Ecto neural progenitor cell (in vitro differentiated cells): Measurements from ENCODE around the gene MCTP2.
A peak's percentile ranks its signal among the peaks of the same experiment; 100 is the strongest.

Experiments
- DNase-seq: peaks from one replicate; pipeline ENCODE4 v3.0.0-alpha.2; 2018; ENCODE audit warnings: low spot score

The MCTP2 gene, protein sequence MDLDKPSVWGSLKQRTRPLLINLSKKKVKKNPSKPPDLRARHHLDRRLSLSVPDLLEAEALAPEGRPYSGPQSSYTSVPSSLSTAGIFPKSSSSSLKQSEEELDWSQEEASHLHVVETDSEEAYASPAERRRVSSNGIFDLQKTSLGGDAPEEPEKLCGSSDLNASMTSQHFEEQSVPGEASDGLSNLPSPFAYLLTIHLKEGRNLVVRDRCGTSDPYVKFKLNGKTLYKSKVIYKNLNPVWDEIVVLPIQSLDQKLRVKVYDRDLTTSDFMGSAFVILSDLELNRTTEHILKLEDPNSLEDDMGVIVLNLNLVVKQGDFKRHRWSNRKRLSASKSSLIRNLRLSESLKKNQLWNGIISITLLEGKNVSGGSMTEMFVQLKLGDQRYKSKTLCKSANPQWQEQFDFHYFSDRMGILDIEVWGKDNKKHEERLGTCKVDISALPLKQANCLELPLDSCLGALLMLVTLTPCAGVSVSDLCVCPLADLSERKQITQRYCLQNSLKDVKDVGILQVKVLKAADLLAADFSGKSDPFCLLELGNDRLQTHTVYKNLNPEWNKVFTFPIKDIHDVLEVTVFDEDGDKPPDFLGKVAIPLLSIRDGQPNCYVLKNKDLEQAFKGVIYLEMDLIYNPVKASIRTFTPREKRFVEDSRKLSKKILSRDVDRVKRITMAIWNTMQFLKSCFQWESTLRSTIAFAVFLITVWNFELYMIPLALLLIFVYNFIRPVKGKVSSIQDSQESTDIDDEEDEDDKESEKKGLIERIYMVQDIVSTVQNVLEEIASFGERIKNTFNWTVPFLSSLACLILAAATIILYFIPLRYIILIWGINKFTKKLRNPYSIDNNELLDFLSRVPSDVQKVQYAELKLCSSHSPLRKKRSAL

DNA sequence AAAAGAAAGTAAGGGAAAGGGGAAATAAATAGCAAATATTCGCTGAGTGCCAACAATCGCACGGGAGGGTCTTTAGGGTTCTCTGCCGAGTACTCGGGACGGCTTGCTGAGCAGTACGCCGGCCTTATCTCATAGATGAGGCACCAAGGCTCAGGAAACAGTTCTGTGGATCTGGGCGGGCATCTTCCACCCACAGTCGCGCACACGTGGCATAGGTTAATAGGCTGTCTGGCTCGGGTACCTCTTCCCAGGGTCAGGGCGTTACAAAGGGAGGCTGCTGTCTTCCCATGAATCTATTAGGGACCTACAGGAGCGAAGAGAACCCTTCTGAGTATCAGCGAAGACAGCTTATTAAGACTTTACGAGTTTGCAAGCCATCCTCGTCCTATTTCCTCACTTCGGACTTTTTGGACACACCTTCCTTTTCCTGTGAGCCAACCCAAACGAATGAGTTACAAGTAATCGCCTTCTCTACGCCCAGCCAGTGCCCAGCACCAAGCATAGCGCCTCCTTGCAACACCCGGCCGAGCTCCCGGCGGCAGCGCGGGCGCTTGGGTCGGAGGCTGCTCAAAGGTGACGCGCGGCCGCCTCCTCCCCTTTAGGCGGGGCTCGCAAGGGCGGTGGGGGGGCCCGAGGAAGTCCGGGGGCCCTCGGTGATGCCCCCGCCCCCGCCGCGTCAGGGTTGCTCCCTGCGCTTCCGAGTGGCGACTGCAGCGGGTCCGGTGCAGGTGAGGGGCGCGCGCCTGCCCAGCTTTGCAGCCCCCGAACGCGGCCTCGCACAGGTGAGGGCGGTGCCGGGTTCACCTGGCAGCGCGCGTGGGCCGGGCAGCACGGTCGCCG is at the start of gene MCTP2:
MCTP2 (plus strand) TSS at position 679 of the 840 bp plus-strand sequence. CDS start 66,705 bp downstream, outside the sequence.
- DNase-seq, result peak; percentile 83

DNA sequence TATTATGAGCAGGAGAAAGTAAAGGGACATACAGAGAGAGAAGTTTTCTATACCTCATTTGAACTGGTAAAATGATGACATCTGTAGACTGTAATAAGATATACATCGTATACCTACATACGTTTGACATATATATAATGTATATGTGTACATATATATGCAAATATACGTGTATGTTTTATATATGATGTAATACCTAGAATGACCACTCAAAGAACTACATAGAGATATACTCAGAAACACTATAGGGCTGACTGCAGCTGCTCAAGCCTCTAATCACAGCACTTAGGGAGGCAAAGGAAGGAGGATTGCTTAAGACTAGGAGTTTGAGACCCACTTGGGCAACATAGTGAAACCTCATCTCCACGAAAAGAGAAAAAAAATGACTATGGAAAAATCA is 48.5 kb upstream of the MCTP2 start:
- no peak for DNase-seq

DNA sequence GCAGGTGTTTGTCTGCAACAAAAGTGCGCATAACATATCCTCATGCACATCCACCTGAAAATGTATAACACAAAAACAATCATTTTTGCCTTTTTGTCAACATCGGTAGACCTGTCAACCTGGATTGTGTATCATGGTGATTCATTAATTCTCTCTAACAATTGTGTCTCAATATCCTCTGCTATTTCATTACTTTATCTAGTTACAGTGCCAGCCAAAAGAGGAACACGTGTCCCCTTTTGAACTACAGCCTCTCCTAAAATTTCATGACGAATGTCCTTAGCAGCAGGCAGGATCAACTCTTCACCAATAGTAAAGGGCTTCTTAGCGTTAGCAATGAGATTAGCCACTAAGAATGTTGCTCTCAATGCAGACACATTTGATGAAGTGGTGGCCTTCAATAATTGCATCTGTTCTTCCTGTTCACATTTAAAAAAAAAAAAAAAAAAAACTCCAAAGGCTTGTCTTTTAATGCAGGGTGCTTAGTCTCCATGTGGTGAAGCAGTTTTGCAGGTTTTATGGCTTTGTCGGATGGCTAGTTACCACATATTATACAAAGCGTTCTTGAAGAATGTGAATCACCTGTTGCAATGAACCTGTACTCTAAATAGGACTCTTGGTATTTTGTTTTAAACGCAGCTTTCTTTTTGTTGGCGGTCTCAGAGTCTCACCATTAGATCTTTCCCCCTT is 45.7 kb upstream of the MCTP2 start:
- DNase-seq, result no peak

DNA sequence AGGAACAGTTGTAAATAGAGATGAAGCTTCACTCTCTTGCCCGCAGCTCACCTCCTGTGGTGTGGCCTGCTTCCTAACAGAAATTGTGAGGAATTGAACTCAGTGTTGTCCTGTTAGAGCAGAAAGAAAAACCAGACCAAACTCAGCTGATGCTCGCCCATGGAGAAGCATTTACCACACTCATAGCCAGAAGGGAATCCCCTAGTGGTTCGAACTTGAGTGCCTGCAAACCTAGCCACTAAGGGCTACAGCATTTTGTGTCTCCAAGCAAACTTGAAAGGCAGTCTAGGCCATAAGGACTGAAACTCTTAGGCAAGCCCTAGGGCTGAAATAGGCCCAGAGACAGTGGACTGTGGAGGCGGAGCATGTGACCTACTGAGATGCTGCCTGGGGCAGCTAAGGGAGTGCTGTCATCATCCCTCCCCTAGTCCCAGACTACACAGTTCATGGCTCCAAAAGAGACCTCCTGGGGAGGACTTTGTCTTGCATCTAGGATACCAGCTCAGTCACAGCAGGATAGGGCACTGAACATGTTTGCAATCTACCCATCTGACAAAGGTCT is 44.5 kb upstream of the MCTP2 start:
- DNase-seq, result no peak

DNA sequence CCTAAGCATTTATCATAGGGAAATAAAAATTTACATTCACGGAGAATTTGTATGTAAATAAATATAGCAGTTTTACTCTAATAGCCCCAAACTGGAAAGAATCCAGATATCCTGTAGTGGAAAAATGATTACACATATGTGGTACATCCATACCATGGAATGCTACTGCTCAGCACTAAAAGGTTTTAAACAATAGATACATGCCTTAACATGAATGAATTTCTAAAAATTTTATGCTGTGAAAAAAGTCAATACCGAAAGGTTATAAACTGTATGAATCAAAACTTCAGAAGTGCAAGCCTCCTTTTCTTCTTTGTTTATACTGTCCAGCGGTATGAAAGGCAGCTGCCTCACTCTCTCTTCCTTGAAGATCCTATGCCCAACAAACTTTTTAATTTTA is 37.5 kb upstream of the MCTP2 start:
- DNase-seq, result no peak

DNA sequence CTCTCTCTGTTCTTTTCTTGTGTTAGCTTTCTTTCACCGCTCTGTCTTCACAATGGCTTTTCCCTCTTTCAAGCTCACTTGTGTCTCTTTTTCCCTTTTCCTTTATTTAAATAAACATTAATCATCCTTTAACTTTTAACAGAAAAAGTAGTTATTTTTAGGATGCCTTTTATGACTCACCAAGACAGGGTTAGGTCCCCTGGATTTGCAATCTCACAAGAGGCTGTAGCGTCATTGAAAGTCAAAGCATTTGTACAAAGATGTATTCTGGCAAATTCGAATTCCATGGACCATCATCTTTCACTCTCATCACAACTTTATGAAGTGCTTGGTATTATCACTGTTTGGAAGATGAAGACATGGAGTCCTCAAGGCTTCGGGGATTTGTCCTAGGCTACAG is 34.8 kb upstream of the MCTP2 start:
- DNase-seq, result no peak

DNA sequence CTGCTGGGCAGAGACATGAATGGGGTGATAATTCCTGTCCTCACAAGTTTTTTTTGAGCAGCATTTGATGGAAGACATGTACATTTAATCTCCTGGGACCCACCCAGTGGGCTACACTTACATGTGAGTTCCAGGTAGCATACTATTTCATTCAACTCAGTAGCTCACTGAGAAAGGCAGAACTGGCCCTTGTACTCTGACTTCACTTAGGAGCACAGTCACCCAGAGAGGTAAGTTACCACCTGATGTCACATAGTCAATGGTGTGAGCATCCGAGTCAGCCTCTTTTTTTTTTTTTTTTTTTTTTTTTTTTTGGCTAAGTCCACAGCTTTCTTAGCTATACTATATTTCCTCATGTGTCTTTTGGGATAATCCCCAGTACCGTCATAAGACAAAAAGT is 32.7 kb upstream of the MCTP2 start:
- DNase-seq, result no peak

DNA sequence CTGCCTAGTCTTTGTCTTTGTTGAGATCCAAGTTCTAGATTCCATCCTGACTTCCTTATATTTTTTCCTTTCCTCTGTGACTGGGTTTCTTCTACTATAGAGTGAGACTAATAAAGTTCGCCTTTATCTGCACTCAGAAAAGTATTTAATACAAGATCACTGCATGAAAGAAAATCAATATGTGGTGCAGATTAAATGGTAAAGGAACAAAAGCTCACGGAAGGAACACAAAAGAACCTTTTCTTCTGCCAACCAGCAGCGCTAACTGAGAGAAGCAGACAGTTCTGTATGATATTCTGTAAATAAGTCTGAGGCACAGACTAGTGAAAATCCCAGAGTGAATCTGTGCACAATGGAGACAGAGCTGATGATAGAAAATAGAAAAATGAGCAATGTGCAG is 31.6 kb upstream of the MCTP2 start:
- no peak for DNase-seq

DNA sequence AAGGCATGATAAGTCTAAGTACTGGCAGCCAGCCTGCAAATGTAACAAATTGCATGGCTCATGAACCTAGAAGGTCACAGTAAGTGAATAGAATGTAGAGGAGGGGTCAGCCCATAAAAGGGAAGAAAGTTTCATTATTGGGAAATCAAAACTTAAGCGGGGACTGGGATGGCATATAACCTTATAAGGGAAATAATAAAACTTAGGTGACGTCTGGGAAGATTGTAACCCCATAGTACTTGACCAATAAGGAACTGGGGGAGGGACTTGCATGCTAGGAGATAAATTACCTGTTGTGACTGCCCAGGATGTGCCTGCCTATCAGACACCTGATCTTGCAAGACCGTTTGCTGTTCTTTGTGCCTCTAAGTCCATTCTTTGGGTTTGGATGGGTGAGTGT is 28.1 kb upstream of the MCTP2 start:
- DNase-seq, result no peak

DNA sequence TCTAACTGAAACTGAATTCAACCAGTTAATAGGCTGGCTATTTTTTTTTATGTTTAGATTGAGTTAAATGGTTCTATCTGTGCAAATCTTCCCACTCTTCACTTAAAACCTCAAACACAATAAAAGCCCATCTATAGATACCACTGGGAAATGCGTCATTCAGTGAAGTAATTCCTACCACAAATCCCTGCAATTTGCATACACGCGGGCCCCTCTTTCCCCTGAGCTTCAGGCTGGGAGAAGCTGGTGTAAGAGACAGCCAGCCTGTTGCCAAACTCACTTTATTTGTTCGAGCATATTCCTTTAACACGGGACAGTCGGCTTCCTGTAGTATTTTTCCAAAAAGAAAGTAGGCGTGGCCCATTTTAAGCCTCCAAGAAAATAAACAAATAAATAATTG is 26.0 kb upstream of the MCTP2 start:
- no peak for DNase-seq

DNA sequence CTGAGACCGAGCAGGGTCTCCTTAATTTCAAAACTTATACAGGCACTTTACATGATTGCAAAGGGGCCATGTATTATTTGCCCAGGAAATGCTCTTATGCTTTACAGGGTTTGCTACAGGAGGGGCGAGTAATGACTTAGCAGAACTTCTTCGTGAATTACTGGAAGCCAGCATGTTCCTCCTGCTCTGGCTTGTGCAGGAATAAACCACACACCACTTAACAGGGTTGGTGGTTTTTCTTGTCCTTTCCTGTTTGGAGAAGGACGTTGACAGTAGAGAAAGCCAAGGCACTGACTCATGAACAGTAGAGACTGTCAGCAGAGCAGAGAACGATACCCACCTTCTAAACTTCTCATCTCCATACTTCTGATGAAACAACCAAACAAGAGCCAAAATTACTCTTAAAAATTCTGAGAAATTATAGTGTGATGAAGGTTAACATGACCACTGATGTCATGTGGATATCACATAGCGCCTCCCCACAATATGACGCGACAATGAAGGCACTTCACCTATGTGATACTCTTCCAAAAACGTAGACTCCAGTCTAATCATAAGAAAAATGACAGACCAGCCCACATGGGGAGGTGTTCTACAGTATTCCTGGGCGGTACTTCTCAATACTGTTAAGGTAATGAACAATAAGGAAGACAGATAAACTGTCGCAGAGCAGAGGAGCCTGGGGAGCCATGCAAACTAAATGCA is 24.7 kb upstream of the MCTP2 start:
- no peak for DNase-seq

DNA sequence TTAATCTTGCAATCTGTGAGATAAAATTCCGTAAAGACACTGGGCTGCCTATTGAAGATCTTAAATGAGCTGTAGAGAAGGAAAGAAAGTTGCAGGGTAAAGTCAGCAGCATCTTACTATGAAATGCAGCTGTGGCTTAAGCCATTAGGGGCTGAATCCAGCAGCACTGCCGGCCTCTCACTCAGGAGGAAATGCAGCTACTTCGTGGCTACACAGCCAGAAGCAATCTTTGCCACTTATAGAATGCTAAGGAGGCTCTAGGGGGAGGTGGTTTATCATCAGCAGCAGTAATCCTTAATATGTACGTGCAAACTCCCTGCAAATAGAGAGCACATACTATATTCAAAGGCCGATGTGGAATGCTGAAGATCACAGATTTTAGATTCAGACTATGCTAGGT is 19.1 kb upstream of the MCTP2 start:
- DNase-seq, result no peak

DNA sequence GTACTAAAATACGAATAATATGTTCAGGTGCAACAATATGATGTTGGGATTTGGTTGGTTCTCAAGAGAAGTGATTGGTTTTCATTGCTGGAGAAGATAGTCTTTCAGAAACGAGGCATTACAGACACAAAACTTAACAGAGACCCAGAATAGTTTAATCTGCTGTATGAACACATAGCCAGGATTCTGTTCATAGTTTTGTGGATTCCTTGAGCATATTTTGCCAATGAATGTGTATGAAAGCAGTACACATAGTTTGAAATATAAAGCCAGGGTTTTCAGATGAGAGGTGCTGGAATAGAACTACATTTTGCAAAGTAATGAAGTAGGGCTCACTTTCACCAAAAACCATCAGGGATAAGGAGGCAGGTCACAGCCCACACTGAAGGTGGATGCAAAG is 5.7 kb upstream of the MCTP2 start:
- DNase-seq, result no peak

DNA sequence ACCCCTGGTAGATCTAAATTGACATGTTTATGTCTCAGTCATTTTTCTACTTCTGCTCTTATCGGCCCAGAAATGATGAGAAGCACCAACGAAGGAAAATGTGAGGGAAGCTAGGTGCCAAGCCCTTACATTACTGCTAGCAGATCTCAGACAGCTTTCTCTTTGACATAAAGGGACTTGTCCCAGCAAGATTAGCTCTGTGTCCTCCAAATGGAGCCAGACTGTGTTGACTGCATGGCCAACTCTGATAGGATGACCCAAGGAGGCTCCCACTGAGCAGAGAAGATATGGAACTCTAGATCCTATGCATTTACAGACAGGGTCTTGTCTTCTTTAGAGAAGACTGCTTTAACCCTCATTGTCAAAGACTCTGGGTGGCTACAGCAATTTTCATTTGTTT is 2.8 kb upstream of the MCTP2 start:
- DNase-seq, result no peak

DNA sequence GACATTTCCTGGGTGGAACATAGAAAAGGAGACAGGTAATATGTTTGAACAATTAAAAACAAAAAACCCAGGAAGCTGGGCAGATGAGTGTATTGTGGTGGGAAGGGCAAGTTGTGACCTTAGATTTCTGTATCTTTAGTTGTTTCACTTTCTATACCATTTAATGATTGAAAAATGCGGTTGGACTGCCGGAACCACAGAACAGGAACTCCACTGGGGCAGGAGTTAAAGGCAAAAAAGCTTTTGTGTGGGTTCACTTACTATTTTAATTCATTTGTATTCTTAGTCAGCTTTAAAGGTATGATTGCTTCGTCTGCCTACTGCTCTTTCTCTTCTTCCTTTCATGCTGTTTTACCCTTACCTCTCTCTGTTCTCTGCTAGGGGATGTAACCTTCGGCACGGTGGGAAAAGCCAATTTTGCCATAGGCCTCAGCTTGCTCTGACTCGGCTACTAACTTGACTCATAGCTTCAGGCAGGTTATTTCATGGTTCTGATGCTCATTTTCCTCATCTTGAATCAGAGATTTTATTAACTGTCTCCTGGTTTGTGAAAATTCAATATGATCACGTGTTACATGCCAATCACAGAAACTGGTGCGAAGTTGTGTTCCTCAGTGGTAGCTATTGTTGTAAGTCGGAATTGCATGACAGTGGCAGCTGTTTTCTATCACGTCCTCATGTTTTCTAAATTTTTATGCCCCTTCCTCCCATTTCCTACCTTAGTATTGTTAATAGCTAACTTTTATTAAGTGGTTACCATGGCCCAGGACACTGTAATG is 1.6 kb upstream of the MCTP2 start:
- no peak for DNase-seq

DNA sequence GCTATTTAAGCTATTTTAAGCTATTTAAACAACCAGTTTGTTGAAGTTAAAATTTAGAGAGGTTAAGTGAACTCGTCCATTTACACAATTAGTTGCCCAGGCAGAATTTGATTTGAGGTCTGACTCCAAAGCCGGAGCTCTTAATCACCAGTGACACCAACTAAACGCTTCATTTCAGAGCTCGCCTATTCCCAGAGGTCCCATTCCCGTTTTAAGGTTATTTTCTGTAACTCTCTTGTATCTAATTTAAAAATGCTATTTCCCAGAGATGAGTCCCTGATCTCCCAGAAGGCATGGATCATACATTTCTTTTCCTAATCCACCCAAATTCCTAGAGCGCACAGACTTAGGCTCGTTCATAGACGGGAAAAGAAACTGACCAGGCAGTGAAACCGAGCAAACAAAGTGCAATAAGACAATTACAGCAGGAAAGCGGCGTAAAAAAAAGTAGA is 904 bp upstream of the MCTP2 start:
- no peak for DNase-seq

DNA sequence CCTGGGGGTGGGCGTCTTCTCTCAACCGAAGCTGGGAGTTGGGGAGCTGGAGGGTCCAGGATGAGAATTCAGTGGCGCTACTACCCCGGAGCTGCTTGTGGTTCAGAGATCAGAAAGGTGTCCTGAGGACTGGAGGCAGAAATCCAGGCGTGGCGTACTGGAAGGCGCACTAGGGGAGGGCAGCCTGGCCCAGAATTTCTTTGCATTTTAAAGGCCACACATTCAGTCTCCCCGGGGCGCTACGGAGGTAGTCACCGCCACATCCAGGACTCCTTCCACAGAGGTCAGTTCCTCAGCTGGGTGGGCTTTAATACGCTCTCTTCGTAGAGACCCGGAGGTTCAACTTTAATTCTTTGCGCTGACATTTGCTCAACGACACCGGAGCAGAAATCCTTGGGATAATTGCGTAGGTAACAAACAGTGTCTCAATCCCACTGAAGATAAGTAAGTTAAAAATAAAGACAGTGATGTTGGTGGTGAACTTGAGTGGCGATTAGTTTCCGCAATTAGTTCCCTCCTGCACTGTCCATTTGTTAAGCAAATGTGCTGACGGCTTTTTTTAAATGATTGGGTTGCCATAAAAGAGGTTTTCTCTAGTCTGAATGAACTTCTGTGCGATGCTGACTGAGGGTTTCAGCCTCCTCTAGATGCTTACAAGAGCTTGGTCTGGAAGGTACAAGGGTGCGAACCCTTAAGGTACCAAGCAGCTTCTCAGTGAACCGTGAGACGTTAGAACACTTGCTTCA is 535 bp downstream of the MCTP2 start:
- DNase-seq, result peak; percentile 54

DNA sequence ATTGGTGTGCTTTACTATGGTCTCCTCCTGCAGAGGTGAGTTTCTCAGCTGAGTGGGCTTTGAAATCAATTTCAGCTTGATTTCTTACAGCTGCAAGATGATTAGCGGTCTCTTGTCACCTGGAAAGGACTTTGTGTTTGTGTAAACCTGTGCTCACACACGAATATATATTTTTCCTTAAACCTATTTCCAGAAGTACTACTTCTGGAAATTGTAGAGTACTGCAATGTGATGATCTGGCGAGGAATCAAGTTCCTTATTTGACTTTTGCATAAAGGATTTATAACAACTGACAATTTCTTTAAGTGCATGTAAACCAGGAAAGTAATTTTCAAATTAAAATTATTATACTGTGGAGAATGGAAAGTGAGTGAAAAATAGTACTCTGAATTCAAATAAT is 2.1 kb downstream of the MCTP2 start:
- no peak for DNase-seq

DNA sequence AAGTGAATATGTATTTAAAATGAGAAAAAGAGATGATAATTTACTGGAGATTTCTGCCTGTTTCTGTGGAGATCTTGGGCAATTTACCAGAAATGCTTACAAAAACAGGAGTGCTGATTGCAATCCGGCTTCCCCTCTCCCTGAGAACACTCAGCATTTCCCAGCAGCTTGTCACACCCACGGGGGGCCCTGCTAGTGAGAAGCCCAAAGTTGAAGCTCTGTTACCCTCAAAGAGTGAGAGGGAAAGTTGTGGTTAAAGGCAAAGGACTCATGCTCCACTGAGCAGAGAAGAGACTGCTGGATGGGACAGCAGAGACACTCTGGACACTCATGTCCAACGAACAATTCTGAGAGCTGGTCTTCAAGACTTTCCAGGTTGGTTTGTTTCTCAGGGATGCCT is 2.9 kb downstream of the MCTP2 start:
- no peak for DNase-seq
